ENCODE data around the gene SLC7A8. TPM values are rescaled to one million over a fixed set of nuclear protein-coding genes. Genes with fewer than 3 reads are reported as not detected.

SLC7A8 gene
- total RNA-seq, 3 donors from 2014 or later (not counting 1 experiment from before 2014, with no cell fraction given) = 0.42 to 1.2 (median 1.0) TPM

DNA sequence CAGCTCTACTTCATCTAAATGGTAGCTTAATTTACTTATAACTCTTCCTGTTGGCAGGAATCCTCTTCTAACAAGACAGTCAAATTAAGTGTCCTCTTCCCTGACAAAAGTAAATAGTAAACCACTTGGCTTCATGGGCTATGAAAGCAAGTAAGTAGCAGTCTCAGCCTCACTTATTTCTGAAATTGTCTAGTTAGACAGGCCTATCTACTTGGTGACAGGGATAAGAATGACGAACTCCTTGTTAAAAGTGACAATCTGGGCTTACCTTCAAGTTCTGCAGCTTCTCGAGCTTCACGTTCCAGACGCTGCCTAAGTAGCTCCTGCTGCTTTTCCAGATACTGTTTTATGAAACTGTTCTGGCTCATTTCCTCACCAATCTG is 93.2 kb downstream of the SLC7A8 start:
- Mint-ChIP-seq H3K4me3 (no peak overlapping the region), H3K36me3 (peaks cover 17% of the 10 kb centered on the region), H3K4me1 (peaks cover 14 to 24% of the 10 kb centered on the region in 2 donors), H3K27ac (no peak overlapping the region), H3K27me3 (ENCODE audit: low read depth in 2 of 2) (no peaks in the 10 kb centered on the region), H3K9me3 (no peaks in the 10 kb centered on the region)
- DNase-seq (no peak), ATAC-seq (no peak)
- whole genome bisulfite sequencing (ENCODE audit: insufficient coverage) = over 99% methylated on average over 4 of the region's 4 CpGs
- H3K27ac ChIP-seq (ENCODE audit: low read length) = no peak overlapping the region
- no peaks in the 10 kb centered on the region for H3K9me3 ChIP-seq (ENCODE audit: control insufficient read depth, insufficient read depth, low read length)
- TF ChIP-seq, protein P1, sequence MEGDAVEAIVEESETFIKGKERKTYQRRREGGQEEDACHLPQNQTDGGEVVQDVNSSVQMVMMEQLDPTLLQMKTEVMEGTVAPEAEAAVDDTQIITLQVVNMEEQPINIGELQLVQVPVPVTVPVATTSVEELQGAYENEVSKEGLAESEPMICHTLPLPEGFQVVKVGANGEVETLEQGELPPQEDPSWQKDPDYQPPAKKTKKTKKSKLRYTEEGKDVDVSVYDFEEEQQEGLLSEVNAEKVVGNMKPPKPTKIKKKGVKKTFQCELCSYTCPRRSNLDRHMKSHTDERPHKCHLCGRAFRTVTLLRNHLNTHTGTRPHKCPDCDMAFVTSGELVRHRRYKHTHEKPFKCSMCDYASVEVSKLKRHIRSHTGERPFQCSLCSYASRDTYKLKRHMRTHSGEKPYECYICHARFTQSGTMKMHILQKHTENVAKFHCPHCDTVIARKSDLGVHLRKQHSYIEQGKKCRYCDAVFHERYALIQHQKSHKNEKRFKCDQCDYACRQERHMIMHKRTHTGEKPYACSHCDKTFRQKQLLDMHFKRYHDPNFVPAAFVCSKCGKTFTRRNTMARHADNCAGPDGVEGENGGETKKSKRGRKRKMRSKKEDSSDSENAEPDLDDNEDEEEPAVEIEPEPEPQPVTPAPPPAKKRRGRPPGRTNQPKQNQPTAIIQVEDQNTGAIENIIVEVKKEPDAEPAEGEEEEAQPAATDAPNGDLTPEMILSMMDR (IDR thresholded peaks at IDR 0.05) = no peak
- intact Hi-C loops (cut with micrococcal nuclease) = loop anchor here (10.0 kb wide), 1 partner anchor 215 kb away; the partner anchor contains the start of genes BCL2L2 and PPP1R3E
- no peak overlapping the region for H3K4me3 ChIP-seq (ENCODE audit: low read length)
- H3K4me1 ChIP-seq (ENCODE audit: control insufficient read depth, insufficient read depth, low read length) = peaks cover 6% of the 10 kb centered on the region
- peaks cover 72% of the 10 kb centered on the region for H3K36me3 ChIP-seq (ENCODE audit: control insufficient read depth, insufficient read depth, low read length)
- no peaks in the 10 kb centered on the region for H3K27me3 ChIP-seq (ENCODE audit: control insufficient read depth, insufficient read depth, low read length)

DNA sequence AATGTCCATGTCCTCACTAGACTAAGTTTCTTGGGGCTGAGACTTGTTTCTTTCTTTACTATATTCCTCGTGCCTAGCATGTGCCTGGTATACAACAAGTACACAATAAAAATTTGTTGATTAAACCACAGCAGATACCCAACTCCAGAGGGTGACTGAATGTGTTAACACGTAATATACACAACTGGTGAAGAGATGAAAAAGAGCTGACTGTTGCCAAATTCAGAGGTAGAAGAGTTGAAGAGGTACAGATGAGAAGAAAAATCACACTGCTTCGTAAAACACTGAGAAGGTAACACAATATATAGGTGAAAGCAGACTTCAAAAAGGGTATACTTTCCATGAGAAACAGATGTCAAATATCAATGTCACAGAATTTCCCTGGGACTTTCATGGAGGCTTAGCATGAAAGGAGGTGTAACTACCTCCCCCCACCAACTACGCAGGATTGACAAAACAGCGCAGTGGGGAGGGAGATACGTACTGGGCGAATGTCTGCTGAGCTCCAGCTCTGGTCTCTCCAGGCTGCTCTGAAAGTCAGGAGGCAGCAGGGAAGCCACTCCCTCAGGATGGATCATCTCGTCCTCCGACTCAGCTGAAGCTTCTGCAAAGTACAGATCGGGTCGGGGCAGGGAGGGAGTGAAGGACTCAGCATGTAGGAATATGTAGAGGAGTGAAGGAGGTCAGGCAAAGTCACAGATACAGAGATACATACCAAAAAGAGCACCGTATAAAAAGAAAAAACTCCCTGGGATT is 93.8 kb downstream of the SLC7A8 start:
- peaks cover 17% of the 10 kb centered on the region for H3K36me3 Mint-ChIP-seq
- H3K9me3 Mint-ChIP-seq = no peaks in the 10 kb centered on the region
- peak overlapping the region in 1 of 2 donors; percentile 27 for H3K27ac Mint-ChIP-seq
- Histone ChIP-seq H3K27ac (ENCODE audit: low read length) (no peak overlapping the region), H3K27me3 (ENCODE audit: control insufficient read depth, insufficient read depth, low read length) (no peaks in the 10 kb centered on the region), H3K9me3 (ENCODE audit: control insufficient read depth, insufficient read depth, low read length) (no peaks in the 10 kb centered on the region), H3K4me1 (ENCODE audit: control insufficient read depth, insufficient read depth, low read length) (peaks cover 6% of the 10 kb centered on the region), H3K4me3 (ENCODE audit: low read length) (no peak overlapping the region), H3K36me3 (ENCODE audit: control insufficient read depth, insufficient read depth, low read length) (peaks cover 78% of the 10 kb centered on the region)
- TF ChIP-seq, protein P1 (IDR thresholded peaks at IDR 0.05) = no peak
- intact Hi-C loops (cut with micrococcal nuclease) = loop anchor here (10.0 kb wide), 1 partner anchor 215 kb away; the partner anchor contains the start of genes BCL2L2 and PPP1R3E
- ATAC-seq = no peak
- H3K4me1 Mint-ChIP-seq = peaks cover 14 to 24% of the 10 kb centered on the region in 2 donors
- no peak for DNase-seq
- H3K4me3 Mint-ChIP-seq = no peak overlapping the region
- H3K27me3 Mint-ChIP-seq (ENCODE audit: low read depth in 2 of 2) = no peaks in the 10 kb centered on the region
- 98% methylated on average over 12 of the region's 12 CpGs for WGBS (ENCODE audit: insufficient coverage)

DNA sequence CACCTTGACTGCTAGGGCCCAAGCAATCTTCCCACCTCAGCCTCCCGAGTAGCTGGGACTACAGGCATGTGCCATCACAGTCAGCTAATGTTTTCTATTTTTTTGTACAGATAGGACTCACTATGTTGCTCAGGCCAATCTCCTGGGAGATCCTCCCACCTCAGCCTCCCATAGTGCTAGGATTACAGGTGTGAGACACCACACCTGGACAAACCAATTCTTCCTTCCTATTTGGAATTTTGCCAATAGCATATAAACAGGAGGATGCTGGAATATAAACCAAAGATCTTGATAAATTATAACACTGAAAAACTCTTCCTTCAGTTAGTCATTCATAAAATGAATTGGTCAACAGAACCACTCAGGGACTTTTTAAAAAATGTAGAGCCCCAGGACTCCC is 96.9 kb downstream of the SLC7A8 start:
- ATAC-seq (no peak), DNase-seq (no peak)
- Histone ChIP-seq H3K4me3 (ENCODE audit: low read length) (no peak overlapping the region), H3K4me1 (ENCODE audit: control insufficient read depth, insufficient read depth, low read length) (no peaks in the 10 kb centered on the region), H3K27me3 (ENCODE audit: control insufficient read depth, insufficient read depth, low read length) (no peaks in the 10 kb centered on the region), H3K27ac (ENCODE audit: low read length) (no peak overlapping the region), H3K9me3 (ENCODE audit: control insufficient read depth, insufficient read depth, low read length) (no peaks in the 10 kb centered on the region), H3K36me3 (ENCODE audit: control insufficient read depth, insufficient read depth, low read length) (peaks cover 77% of the 10 kb centered on the region)
- peaks cover 20% of the 10 kb centered on the region for H3K36me3 Mint-ChIP-seq
- no peak overlapping the region for H3K4me3 Mint-ChIP-seq
- H3K4me1 Mint-ChIP-seq = peaks cover 7 to 20% of the 10 kb centered on the region in 2 donors
- peak overlapping the region; percentile 18 to 49 for H3K27ac Mint-ChIP-seq
- 95% methylated on average over 1 of the region's 1 CpG for WGBS (ENCODE audit: insufficient coverage)
- H3K27me3 Mint-ChIP-seq (ENCODE audit: low read depth in 2 of 2) = no peaks in the 10 kb centered on the region
- TF ChIP-seq, protein P1 (IDR thresholded peaks at IDR 0.05) = no peak
- intact Hi-C loops (cut with micrococcal nuclease) = no loop called here
- H3K9me3 Mint-ChIP-seq = no peaks in the 10 kb centered on the region

Measured in natural killer cell (primary cell).